Measurements from ENCODE around the gene SYK. TPM values are rescaled to one million over a fixed set of nuclear protein-coding genes. Genes with fewer than 3 reads are reported as not detected.

Gene SYK
- polyA plus RNA-seq, 6 donors from 2014 or later, result 163 to 261 (median 214) TPM

GRCh38 chr9:90803860-90804593 is 2.4 kb downstream of the SYK start:
- Mint-ChIP-seq H3K36me3 (peaks cover 0 to 15% of the 10 kb centered on the region in 2 donors), H3K4me3 (peak overlapping the region; percentile 71 to 98 (median 95)), H3K27ac (peak overlapping the region; percentile 41 to 98 (median 91)), H3K4me1 (peaks cover 78 to 84% (median 82%) of the 10 kb centered on the region in 3 donors), H3K9me3 (no peaks in the 10 kb centered on the region), H3K27me3 (no peaks in the 10 kb centered on the region)
- DNase-seq, result no peak
- ATAC-seq (ENCODE audit: low read depth in 2 of 2), result no peak

DNA sequence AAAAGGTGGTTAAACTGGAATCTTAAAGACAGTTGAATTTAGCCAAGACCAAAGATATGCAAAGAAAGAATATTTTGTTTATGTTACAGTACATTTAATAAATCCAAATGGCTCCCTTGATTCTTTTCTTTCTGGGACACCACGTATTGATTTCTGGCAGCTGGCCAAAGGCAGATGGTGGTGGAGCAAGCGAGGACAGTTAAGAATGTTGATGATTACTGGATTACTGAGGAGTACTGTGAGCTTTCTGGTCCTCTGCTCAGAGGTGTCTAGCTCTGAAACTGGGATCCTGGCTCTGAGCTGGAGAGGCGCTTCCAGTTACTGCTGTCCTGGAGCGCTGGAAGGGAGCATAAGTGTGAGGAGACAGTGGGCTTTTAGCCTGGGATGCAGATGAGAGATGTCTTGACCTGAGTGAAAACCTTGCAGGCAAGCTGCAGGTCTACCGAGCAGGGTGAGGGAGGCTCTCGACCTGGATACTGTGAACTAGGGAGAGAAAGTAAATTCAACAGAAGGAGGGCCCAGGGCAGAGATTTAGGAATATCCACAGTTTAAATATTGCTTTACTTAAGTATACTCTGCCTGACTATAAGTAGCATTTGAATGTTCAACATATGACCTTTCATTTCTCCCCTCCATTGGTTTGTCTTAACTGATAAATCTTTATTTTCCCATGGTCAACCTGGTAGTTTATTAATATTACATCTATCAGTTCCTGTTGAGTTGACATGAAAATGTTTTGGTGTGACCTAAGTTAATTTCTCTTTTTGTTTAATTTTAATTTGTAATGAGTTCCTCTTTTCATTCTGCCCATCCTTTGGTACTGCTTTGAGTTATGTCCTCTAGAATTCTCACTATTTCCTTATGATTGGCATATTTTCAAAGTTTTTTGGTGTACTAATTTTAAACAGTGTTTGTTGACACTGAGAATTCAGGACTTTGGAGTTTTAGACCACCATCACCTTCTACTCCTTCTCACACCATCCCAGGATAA is 3.7 kb downstream of the SYK start:
- Mint-ChIP-seq H3K4me3 (peak overlapping the region; percentile 71 to 98 (median 95)), H3K9me3 (no peaks in the 10 kb centered on the region), H3K27ac (peak overlapping the region; percentile 67 to 98 (median 91)), H3K36me3 (peaks cover 8 to 22% of the 10 kb centered on the region in 2 donors), H3K27me3 (no peaks in the 10 kb centered on the region), H3K4me1 (peaks cover 83 to 89% (median 85%) of the 10 kb centered on the region in 3 donors)
- DNase-seq, result no peak
- no peak for ATAC-seq (ENCODE audit: low read depth in 2 of 2)

DNA sequence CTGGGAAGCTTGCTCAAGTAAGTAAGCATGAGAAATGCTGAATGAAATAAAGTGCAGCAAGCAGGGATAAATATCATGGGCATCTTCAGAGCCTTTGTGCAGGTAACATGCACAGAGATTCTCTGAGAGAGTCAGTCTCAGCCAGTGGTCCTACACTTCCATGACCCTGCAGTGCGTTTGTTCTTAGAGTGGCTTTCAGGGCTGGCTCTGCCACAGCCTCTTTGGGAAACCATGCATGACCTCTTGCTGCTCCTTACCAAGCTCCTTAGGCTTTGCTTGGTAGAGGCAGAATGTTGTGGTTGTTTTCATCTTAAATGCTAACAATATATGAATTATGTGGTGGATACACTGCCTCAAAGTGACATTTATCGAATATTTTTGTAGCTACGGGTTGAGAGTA is 5.4 kb downstream of the SYK start:
- H3K4me1 Mint-ChIP-seq, result peaks cover 78 to 94% (median 83%) of the 10 kb centered on the region in 3 donors
- DNase-seq (no peak), ATAC-seq (ENCODE audit: low read depth in 2 of 2) (no peak)
- H3K4me3 Mint-ChIP-seq, result peak overlapping the region; percentile 44 to 98 (median 56)
- H3K27me3 Mint-ChIP-seq, result no peaks in the 10 kb centered on the region
- H3K36me3 Mint-ChIP-seq, result peaks cover 13 to 21% of the 10 kb centered on the region in 2 donors
- no peaks in the 10 kb centered on the region for H3K9me3 Mint-ChIP-seq
- peak overlapping the region in 4 of 6 donors; percentile 51 to 98 (median 76) for H3K27ac Mint-ChIP-seq

DNA sequence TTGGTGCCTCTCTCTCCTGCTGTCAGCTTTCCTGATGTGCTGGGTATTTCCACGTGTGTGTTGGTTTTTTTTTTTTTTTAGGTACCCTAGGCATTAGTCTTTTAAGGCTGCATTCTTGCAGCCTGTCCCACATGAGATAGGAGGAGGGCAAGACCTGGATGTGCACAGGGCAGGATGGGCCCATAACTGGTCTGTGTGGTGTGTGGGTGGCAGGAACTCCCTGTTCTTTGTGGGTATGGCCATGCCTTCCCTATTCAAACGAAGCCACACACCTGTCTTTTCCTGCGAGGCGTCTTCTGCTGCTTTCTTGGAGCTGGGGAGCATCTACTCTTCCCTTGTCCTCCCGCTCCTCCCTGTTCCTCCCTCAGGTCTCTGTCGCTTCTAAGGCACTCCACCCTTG is 6.8 kb downstream of the SYK start:
- peak overlapping the region; percentile 64 to 98 (median 84) for H3K4me3 Mint-ChIP-seq
- no peaks in the 10 kb centered on the region for H3K9me3 Mint-ChIP-seq
- no peaks in the 10 kb centered on the region for H3K27me3 Mint-ChIP-seq
- ATAC-seq (ENCODE audit: low read depth in 2 of 2), result peak in 1 of 2 donors; percentile 12
- H3K27ac Mint-ChIP-seq, result peak overlapping the region; percentile 21 to 98 (median 82)
- peaks cover 13 to 21% of the 10 kb centered on the region in 2 donors for H3K36me3 Mint-ChIP-seq
- peaks cover 85 to 100% (median 89%) of the 10 kb centered on the region in 3 donors for H3K4me1 Mint-ChIP-seq
- DNase-seq, result no peak

- Mint-ChIP-seq H3K36me3 (peaks cover 13 to 21% of the 10 kb centered on the region in 2 donors), H3K4me3 (peak overlapping the region; percentile 64 to 98 (median 84)), H3K9me3 (no peaks in the 10 kb centered on the region), H3K4me1 (peaks cover 88 to 100% (median 92%) of the 10 kb centered on the region in 3 donors), H3K27me3 (no peaks in the 10 kb centered on the region), H3K27ac (peak overlapping the region; percentile 70 to 98 (median 82))
- peak; percentile 69 to 72 for ATAC-seq (ENCODE audit: low read depth in 2 of 2)
- no peak for DNase-seq
These were observed 7.5 kb downstream of the SYK start for GRCh38 chr9:90808890-90809685.

DNA sequence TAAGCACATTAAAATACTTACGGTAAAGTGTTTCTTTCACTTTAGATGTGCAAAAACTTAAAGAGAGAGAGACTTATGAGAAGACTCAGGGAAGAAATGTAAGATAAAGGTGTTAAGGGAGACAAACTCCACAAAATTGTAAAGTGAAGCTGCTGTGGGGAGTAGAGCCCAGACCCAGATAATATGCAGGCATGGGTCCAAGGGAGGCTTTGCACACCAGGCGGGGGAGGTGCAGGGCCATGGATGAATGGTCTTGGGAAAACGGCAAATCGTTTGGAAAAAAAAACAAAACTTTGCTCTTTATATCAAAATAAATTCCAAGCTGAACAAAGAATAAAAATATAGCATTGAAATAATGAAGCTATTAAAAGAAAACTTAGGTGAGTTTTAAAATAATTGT is 9.1 kb downstream of the SYK start:
- H3K4me3 Mint-ChIP-seq, result peak overlapping the region in 1 of 8 donors; percentile 33
- peaks cover 85 to 100% (median 89%) of the 10 kb centered on the region in 3 donors for H3K4me1 Mint-ChIP-seq
- peaks cover 13 to 21% of the 10 kb centered on the region in 2 donors for H3K36me3 Mint-ChIP-seq

GRCh38 chr9:90813046-90813445 is 11.4 kb downstream of the SYK start:
- no peak for ATAC-seq (ENCODE audit: low read depth in 2 of 2)

More for the DNA sequence above, 9.1 kb downstream of the SYK start:
- DNase-seq (no peak), ATAC-seq (ENCODE audit: low read depth in 2 of 2) (no peak)
- Mint-ChIP-seq H3K27ac (peak overlapping the region; percentile 1 to 98 (median 72)), H3K27me3 (no peaks in the 10 kb centered on the region), H3K9me3 (no peaks in the 10 kb centered on the region)

DNA sequence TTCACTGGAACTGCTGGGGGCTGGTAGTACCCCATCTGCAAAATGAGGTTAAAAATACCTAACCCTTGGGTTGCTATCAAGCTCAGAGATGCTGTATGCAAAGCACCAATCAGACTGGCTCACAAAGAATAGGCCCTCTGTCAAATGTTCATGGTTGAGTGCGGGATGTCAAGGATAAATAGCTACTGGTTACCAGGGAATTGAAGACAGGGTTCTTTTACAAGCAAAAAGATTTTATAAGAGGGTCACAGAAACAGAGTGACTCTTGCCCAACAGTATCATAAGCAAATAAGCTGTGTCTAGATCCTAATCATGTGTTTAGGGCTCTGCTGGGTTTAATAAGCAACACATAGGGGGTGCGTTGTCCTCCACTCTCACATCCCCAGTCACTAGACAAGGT is 11.9 kb downstream of the SYK start:
- Mint-ChIP-seq H3K27ac (peak overlapping the region; percentile 45 to 96 (median 59)), H3K27me3 (no peaks in the 10 kb centered on the region), H3K4me3 (peak overlapping the region in 4 of 8 donors; percentile 4 to 74 (median 45))

More at GRCh38 chr9:90813046-90813445, 11.4 kb downstream of the SYK start:
- peaks cover 0 to 3% (median 0%) of the 10 kb centered on the region in 7 donors for H3K9me3 Mint-ChIP-seq
- peaks cover 83 to 100% (median 90%) of the 10 kb centered on the region in 3 donors for H3K4me1 Mint-ChIP-seq
- peaks cover 13 to 31% of the 10 kb centered on the region in 2 donors for H3K36me3 Mint-ChIP-seq
- H3K4me3 Mint-ChIP-seq, result peak overlapping the region in 2 of 8 donors; percentile 23 to 74
- H3K27ac Mint-ChIP-seq, result peak overlapping the region in 4 of 6 donors; percentile 54 to 96 (median 80)
- no peak for DNase-seq
- no peaks in the 10 kb centered on the region for H3K27me3 Mint-ChIP-seq

DNA sequence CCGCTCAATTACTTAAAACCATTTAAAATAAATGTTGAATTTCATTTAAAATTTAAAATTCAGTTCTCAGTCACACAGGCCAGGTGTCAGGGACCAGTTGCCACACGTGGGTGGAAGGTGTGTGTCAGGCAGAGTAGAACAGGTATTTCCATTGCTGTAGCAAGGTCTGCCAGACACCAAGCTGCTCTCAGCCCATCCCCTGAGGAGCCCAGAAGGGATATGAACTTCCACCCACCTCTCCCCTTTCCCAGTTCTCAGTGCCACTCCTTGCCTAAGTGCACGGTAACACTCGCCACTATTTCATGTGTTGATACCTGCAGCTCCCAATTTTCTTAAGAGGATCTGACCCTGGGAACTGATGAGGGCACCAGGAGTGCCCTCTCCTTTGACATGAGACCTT is 12.7 kb downstream of the SYK start:
- H3K27me3 Mint-ChIP-seq, result no peaks in the 10 kb centered on the region
- peak overlapping the region in 5 of 8 donors; percentile 79 to 87 (median 85) for H3K4me3 Mint-ChIP-seq
- ATAC-seq (ENCODE audit: low read depth in 2 of 2) (no peak), DNase-seq (no peak)
- H3K36me3 Mint-ChIP-seq, result peaks cover 17 to 37% of the 10 kb centered on the region in 2 donors
- peak overlapping the region; percentile 9 to 96 (median 93) for H3K27ac Mint-ChIP-seq
- peaks cover 79 to 100% (median 87%) of the 10 kb centered on the region in 3 donors for H3K4me1 Mint-ChIP-seq
- peaks cover 0 to 6% (median 3%) of the 10 kb centered on the region in 7 donors for H3K9me3 Mint-ChIP-seq

More for the DNA sequence above, 11.9 kb downstream of the SYK start:
- H3K4me1 Mint-ChIP-seq, result peaks cover 81 to 100% (median 90%) of the 10 kb centered on the region in 3 donors
- ATAC-seq (ENCODE audit: low read depth in 2 of 2) (no peak), DNase-seq (no peak)
- peaks cover 0 to 3% (median 0%) of the 10 kb centered on the region in 7 donors for H3K9me3 Mint-ChIP-seq
- H3K36me3 Mint-ChIP-seq, result peaks cover 13 to 31% of the 10 kb centered on the region in 2 donors

DNA sequence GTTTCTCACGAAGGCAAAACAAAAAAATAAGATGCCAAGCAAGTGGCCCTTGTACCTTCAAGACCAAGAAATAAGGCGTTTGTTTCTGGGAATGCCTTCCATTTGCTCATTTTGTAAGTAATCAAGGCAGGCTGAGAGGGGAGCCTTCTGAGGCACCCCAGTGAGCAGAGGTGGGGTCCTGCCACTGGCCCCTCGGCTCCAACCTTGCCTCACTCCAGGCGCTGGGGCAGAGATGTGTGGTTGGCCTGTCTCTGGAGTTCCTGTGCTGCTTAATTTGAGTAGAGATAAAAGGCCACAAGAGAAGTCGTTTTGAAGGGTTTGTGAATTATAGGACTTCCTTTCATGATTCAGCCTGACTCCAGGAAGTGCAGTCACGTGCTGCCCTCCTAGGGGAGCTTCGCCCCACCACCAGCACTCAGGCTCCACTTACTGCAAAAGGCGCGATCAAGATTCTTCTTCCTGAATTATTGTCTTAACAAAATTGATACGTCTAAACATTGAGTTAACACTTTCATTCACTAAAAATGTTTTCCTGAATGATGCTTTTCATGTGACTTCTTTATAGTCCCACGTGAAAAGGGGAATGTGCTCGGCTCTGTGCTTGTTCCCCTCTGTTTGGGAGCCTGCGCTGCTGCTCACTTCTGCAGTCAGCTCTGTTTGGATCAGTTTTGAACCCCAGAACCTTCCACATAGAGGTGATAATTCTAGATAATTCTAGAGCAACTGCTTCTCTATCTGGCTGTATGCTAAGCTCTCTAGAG is 13.7 kb downstream of the SYK start:
- Mint-ChIP-seq H3K4me1 (peaks cover 74 to 94% (median 83%) of the 10 kb centered on the region in 3 donors), H3K9me3 (peaks cover 2 to 7% (median 4%) of the 10 kb centered on the region in 7 donors), H3K36me3 (peaks cover 14 to 36% of the 10 kb centered on the region in 2 donors), H3K27ac (peak overlapping the region; percentile 77 to 96 (median 91)), H3K27me3 (no peaks in the 10 kb centered on the region), H3K4me3 (peak overlapping the region; percentile 56 to 90 (median 83))
- peak; percentile 56 for DNase-seq
- ATAC-seq (ENCODE audit: low read depth in 2 of 2), result peak; percentile 88 to 92

DNA sequence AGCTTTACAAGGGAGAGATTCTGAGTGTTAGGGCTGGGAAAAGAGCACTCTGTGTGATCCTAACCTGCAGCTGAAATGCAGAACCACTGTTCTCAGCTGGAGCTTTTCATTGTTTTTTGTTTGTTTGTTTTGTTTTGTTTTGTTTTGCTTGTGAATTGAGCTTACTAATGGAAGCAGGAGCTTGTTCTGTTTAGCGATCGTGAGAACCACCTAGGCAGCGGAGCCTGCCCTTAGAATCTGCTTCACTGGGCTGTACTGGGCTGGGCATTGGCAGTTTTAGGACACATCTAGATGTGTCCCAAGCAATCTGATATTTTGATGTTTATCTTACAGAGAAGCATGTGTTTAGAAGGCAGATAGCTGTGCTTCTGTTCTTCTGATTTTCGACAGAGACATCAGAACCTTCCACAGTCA is 14.3 kb downstream of the SYK start:
- peaks cover 70 to 92% (median 81%) of the 10 kb centered on the region in 3 donors for H3K4me1 Mint-ChIP-seq
- peaks cover 10 to 32% of the 10 kb centered on the region in 2 donors for H3K36me3 Mint-ChIP-seq
- no peaks in the 10 kb centered on the region for H3K27me3 Mint-ChIP-seq
- peak overlapping the region; percentile 56 to 96 (median 86) for H3K27ac Mint-ChIP-seq
- H3K4me3 Mint-ChIP-seq, result peak overlapping the region; percentile 56 to 90 (median 83)
- peak; percentile 36 to 43 for ATAC-seq (ENCODE audit: low read depth in 2 of 2)
- DNase-seq, result no peak
- peaks cover 2 to 7% (median 4%) of the 10 kb centered on the region in 7 donors for H3K9me3 Mint-ChIP-seq
